ENCODE measurements around the gene TMED1. TPM values are rescaled to one million over a fixed set of nuclear protein-coding genes. Genes with fewer than 3 reads are reported as not detected.

The TMED1 gene
- total RNA-seq, 1 donor from 2014 or later = 27.0 TPM

DNA sequence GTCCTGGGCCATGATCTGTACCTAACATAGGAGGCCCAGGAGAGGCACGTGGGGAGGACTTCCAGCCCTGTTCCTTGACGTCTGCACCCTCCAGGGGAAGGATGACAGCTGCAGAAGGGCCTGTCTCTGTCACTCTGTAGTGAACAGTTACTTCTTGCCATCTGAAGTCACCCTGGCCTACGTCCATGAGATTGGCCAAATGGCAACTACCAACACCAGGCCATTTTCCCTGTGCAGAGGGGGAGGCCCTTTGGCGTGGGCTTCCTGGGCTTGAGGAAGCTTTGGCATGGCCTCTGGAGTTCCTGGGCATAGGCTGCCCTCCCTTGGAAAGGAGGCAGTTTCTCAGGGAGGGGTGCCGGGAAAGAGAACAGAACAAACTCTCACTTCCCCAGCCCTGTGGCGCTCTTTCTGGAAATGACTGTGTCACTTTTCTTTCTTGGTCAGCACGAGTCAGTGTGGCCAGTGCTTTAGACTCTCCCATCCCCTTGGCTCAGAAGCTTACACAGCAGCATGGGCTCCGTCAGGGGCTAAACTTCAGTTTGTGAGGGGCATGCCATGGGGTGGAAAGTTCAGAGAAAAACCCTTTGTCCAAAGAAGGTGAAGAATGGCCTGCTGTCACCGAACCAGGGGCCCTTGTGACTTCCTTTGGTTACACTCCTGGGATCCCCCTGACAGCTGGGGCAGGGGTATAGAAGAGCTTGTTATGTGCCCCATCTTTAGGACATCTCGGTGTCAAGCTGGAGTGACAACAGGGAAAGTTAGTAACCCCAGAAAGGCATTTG is 40.6 kb upstream of the TMED1 start:
- peaks cover 69% of the 10 kb centered on the region for H4K20me1 ChIP-seq (ENCODE audit: insufficient read depth, low read length)
- Mint-ChIP-seq H3K27me3 (ENCODE audit: low read depth, unreplicated experiment) (no peaks in the 10 kb centered on the region), H3K4me1 (ENCODE audit: low read depth, unreplicated experiment) (peaks cover 27% of the 10 kb centered on the region), H3K36me3 (ENCODE audit: low read depth, unreplicated experiment) (peaks cover 2% of the 10 kb centered on the region), H3K9me3 (ENCODE audit: unreplicated experiment) (no peaks in the 10 kb centered on the region), H3K4me3 (ENCODE audit: unreplicated experiment) (peak overlapping the region; percentile 60), H3K27ac (ENCODE audit: unreplicated experiment) (peak overlapping the region; percentile 18)
- FAIRE-seq = no peak
- H3K4me2 ChIP-seq (ENCODE audit: low read length) = no peak overlapping the region
- no peak for DNase-seq (ENCODE audit: low read depth)
- H3K79me2 ChIP-seq (ENCODE audit: insufficient read depth, low read length) = peaks cover 93% of the 10 kb centered on the region
- H3K27ac ChIP-seq (ENCODE audit: low read depth, low read length) = no peak overlapping the region
- no peak overlapping the region for H2AFZ ChIP-seq (ENCODE audit: low read depth, low read length)
- no peak for TF ChIP-seq EZH2 (IDR thresholded peaks at IDR 0.05; ENCODE audit: insufficient read depth, low read length)
- no peaks in the 10 kb centered on the region for H3K9me3 ChIP-seq (ENCODE audit: insufficient read depth, low read depth, low read length)
- no peak overlapping the region for H3K4me3 ChIP-seq (ENCODE audit: insufficient read depth, low read depth, low read length)
- H3K27me3 ChIP-seq (ENCODE audit: insufficient read depth, low read length) = no peaks in the 10 kb centered on the region
- H3K9ac ChIP-seq (ENCODE audit: low read length) = no peak overlapping the region
- H3K4me1 ChIP-seq (ENCODE audit: insufficient read depth, low read length) = peaks cover 8% of the 10 kb centered on the region
- H3K36me3 ChIP-seq (ENCODE audit: insufficient read depth, low read length) = no peaks in the 10 kb centered on the region

DNA sequence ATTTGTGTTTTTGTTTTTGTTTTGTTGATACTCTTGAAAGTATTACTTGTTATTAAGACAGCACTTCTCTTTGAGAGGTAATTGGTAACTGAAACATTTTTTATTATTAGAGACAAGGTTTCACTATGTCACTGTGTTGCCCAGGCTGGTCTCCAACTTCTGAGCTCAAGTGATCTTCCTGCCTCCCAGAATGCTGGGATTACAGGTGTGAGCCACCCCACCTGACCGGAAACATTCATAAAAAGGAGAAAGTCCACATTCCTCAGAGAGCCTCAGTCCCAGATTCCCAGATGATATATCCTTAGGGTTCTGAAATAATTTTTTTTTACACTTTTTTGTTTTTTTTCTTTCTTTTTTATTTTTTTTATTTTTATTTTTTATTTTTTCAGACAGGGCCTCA is 38.0 kb upstream of the TMED1 start:
- Histone ChIP-seq H3K4me2 (ENCODE audit: low read length) (no peak overlapping the region), H2AFZ (ENCODE audit: low read depth, low read length) (no peak overlapping the region), H3K4me1 (ENCODE audit: insufficient read depth, low read length) (peaks cover 12% of the 10 kb centered on the region), H3K9me3 (ENCODE audit: insufficient read depth, low read depth, low read length) (no peaks in the 10 kb centered on the region), H3K27me3 (ENCODE audit: insufficient read depth, low read length) (no peaks in the 10 kb centered on the region), H3K36me3 (ENCODE audit: insufficient read depth, low read length) (no peaks in the 10 kb centered on the region), H4K20me1 (ENCODE audit: insufficient read depth, low read length) (peaks cover 44% of the 10 kb centered on the region), H3K27ac (ENCODE audit: low read depth, low read length) (no peak overlapping the region), H3K9ac (ENCODE audit: low read length) (no peak overlapping the region), H3K79me2 (ENCODE audit: insufficient read depth, low read length) (peaks cover 67% of the 10 kb centered on the region), H3K4me3 (ENCODE audit: insufficient read depth, low read depth, low read length) (no peak overlapping the region)
- Mint-ChIP-seq H3K36me3 (ENCODE audit: low read depth, unreplicated experiment) (no peaks in the 10 kb centered on the region), H3K27ac (ENCODE audit: unreplicated experiment) (no peak overlapping the region), H3K27me3 (ENCODE audit: low read depth, unreplicated experiment) (no peaks in the 10 kb centered on the region), H3K4me3 (ENCODE audit: unreplicated experiment) (peak overlapping the region; percentile 67), H3K4me1 (ENCODE audit: low read depth, unreplicated experiment) (peaks cover 11% of the 10 kb centered on the region), H3K9me3 (ENCODE audit: unreplicated experiment) (no peaks in the 10 kb centered on the region)
- TF ChIP-seq, protein P1, sequence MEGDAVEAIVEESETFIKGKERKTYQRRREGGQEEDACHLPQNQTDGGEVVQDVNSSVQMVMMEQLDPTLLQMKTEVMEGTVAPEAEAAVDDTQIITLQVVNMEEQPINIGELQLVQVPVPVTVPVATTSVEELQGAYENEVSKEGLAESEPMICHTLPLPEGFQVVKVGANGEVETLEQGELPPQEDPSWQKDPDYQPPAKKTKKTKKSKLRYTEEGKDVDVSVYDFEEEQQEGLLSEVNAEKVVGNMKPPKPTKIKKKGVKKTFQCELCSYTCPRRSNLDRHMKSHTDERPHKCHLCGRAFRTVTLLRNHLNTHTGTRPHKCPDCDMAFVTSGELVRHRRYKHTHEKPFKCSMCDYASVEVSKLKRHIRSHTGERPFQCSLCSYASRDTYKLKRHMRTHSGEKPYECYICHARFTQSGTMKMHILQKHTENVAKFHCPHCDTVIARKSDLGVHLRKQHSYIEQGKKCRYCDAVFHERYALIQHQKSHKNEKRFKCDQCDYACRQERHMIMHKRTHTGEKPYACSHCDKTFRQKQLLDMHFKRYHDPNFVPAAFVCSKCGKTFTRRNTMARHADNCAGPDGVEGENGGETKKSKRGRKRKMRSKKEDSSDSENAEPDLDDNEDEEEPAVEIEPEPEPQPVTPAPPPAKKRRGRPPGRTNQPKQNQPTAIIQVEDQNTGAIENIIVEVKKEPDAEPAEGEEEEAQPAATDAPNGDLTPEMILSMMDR (IDR thresholded peaks at IDR 0.05; ENCODE audit: insufficient read depth, low read depth, low read length) = no peak
- no peak for TF ChIP-seq EZH2 (IDR thresholded peaks at IDR 0.05; ENCODE audit: insufficient read depth, low read length)
- DNase-seq (ENCODE audit: low read depth) = no peak
- FAIRE-seq = no peak

DNA sequence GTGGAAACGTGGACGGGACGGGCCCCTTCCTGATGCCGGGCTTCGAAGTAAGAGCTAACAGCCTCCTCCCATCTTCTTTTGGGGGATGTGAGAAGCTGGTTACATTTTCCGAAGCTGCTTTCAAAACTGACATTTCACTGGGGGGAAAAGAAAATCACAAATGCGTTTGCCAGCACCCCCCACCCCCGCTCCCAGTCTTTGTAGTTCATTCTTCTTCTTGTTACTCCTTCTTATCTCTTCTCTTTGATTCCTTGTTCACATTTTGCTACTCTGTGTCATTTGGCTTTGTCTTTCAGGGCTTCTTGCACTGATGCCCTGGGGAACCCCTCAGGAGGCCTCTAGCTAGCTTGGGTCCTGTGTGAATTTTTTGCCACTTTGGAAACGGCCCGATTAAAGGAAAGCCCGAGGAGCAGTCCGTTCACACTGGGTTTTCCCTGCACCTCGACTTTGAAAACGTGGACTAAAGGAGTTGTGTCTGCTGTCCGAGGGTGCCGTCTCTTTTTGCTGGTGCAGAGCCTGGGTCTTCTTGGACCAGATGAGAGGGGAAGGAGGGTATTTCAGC is 36.6 kb upstream of the TMED1 start:
- no peaks in the 10 kb centered on the region for H3K9me3 ChIP-seq (ENCODE audit: insufficient read depth, low read depth, low read length)
- peaks cover 54% of the 10 kb centered on the region for H3K79me2 ChIP-seq (ENCODE audit: insufficient read depth, low read length)
- DNase-seq (ENCODE audit: low read depth) = no peak
- Mint-ChIP-seq H3K36me3 (ENCODE audit: low read depth, unreplicated experiment) (peaks cover 2% of the 10 kb centered on the region), H3K4me3 (ENCODE audit: unreplicated experiment) (peak overlapping the region; percentile 96), H3K4me1 (ENCODE audit: low read depth, unreplicated experiment) (peaks cover 11% of the 10 kb centered on the region), H3K27ac (ENCODE audit: unreplicated experiment) (peak overlapping the region; percentile 69), H3K27me3 (ENCODE audit: low read depth, unreplicated experiment) (no peaks in the 10 kb centered on the region), H3K9me3 (ENCODE audit: unreplicated experiment) (no peaks in the 10 kb centered on the region)
- TF ChIP-seq, protein P1 (IDR thresholded peaks at IDR 0.05; ENCODE audit: insufficient read depth, low read depth, low read length) = no peak
- no peak for TF ChIP-seq EZH2 (IDR thresholded peaks at IDR 0.05; ENCODE audit: insufficient read depth, low read length)
- no peaks in the 10 kb centered on the region for H3K27me3 ChIP-seq (ENCODE audit: insufficient read depth, low read length)
- H2AFZ ChIP-seq (ENCODE audit: low read depth, low read length) = peak overlapping the region; percentile 7
- peak overlapping the region; percentile 92 for H3K9ac ChIP-seq (ENCODE audit: low read length)
- no peak for FAIRE-seq
- H3K4me3 ChIP-seq (ENCODE audit: insufficient read depth, low read depth, low read length) = peak overlapping the region; percentile 74
- H3K4me1 ChIP-seq (ENCODE audit: insufficient read depth, low read length) = peaks cover 12% of the 10 kb centered on the region
- peaks cover 30% of the 10 kb centered on the region for H4K20me1 ChIP-seq (ENCODE audit: insufficient read depth, low read length)
- H3K27ac ChIP-seq (ENCODE audit: low read depth, low read length) = peak overlapping the region; percentile 40
- no peaks in the 10 kb centered on the region for H3K36me3 ChIP-seq (ENCODE audit: insufficient read depth, low read length)
- H3K4me2 ChIP-seq (ENCODE audit: low read length) = peak overlapping the region; percentile 92

Data from astrocyte (in vitro differentiated cells and primary cell).